GM12891 (cell line): ENCODE data around the gene SPAAR.

Experiments
- PAX5 ChIP-seq: IDR thresholded peaks from 2 replicates; pipeline ENCODE4 v1.6.1; 2011; ENCODE audit warnings: low read length, moderate library complexity, mild to moderate bottlenecking; ENCODE audit not compliant: insufficient read depth, severe bottlenecking
- POLR2A ChIP-seq: IDR thresholded peaks from 2 replicates; pipeline ENCODE4 v1.6.1; 2011; ENCODE audit warnings: low read depth, low read length, control low read depth
- POLR2AphosphoS5 ChIP-seq: IDR thresholded peaks from 2 replicates; pipeline ENCODE4 v1.6.1; 2011; ENCODE audit warnings: low read depth, low read length, control low read depth
- POU2F2 ChIP-seq: IDR thresholded peaks from 2 replicates; pipeline ENCODE4 v1.6.1; 2011; ENCODE audit warnings: low read depth, mild to moderate bottlenecking, control low read depth, low read length, moderate library complexity
- SPI1 ChIP-seq: IDR thresholded peaks from 2 replicates; pipeline ENCODE4 v1.6.1; 2011; ENCODE audit warnings: low read depth, low read length, control low read depth
- TAF1 ChIP-seq: IDR thresholded peaks from 2 replicates; pipeline ENCODE4 v1.6.1; 2011; ENCODE audit warnings: low read depth, low read length, control low read depth

GRCh38 chr9:35930521-35930920 lies 21.2 kb downstream of the SPAAR start:
- TF ChIP-seq POLR2AphosphoS5, result no peak
- no peak for TF ChIP-seq POLR2A
- no peak for TF ChIP-seq TAF1
- TF ChIP-seq POU2F2, result no peak
- TF ChIP-seq SPI1, result no peak
- no peak for TF ChIP-seq PAX5
